GM23338 (cell line): ENCODE measurements around the gene GPA33. TPM values are rescaled to one million over a fixed set of nuclear protein-coding genes. Genes with fewer than 3 reads are reported as not detected.

Source experiments
- ATAC-seq: fragments of 200-7000 bp; cut with Tn5 transposase; 3 replicates; pipeline ENCODE4 v1.9.1; 2020
- DNase-seq: peaks from one replicate; pipeline ENCODE4 v3.0.0-alpha.2; 2015; ENCODE audit warnings: low spot score
- H2AFZ ChIP-seq: fragments of 200-600 bp; sonication (generic); 2 replicates; pipeline ENCODE4 v1.8.0; 2016; ENCODE audit warnings: antibody characterized with exemption, mild to moderate bottlenecking, moderate library complexity
- H3F3A ChIP-seq: fragments of 200-600 bp; sonication (generic); replicated peaks from 2 replicates; pipeline ENCODE4 v1.8.0; 2017; ENCODE audit warnings: antibody characterized with exemption, mixed run types, low read depth
- H3K27ac ChIP-seq: fragments of 200-600 bp; sonication (generic); 2 replicates; pipeline ENCODE4 v1.6.1; 2016; ENCODE audit warnings: low read depth
- H3K27me3 ChIP-seq: fragments of 200-600 bp; sonication (generic); 2 replicates; pipeline ENCODE4 v1.8.0; 2016; ENCODE audit warnings: mild to moderate bottlenecking, mixed run types, moderate library complexity; ENCODE audit not compliant: insufficient read depth
- H3K36me3 ChIP-seq: fragments of 200-600 bp; sonication (generic); 2 replicates; pipeline ENCODE4 v1.8.0; 2016; ENCODE audit warnings: mild to moderate bottlenecking; ENCODE audit not compliant: insufficient read depth
- H3K4me1 ChIP-seq: fragments of 200-600 bp; sonication (generic); 2 replicates; pipeline ENCODE4 v1.8.0; 2016; ENCODE audit warnings: mild to moderate bottlenecking, moderate library complexity; ENCODE audit not compliant: insufficient read depth
- H3K4me2 ChIP-seq: fragments of 200-600 bp; sonication (generic); 2 replicates; pipeline ENCODE4 v1.7.1; 2017; ENCODE audit warnings: mixed run types
- H3K4me3 ChIP-seq: fragments of 200-600 bp; sonication (generic); 2 replicates; pipeline ENCODE4 v1.6.1; 2016; ENCODE audit warnings: mixed run types
- H3K79me2 ChIP-seq: fragments of 200-600 bp; sonication (generic); replicated peaks from 2 replicates; pipeline ENCODE4 v1.8.0; 2017; ENCODE audit warnings: mild to moderate bottlenecking; ENCODE audit not compliant: insufficient read depth
- H3K9me2 ChIP-seq: fragments of 200-600 bp; sonication (generic); 2 replicates; pipeline ENCODE4 v1.8.0; 2017; ENCODE audit not compliant: insufficient read depth
- H4K20me1 ChIP-seq: fragments of 200-600 bp; sonication (generic); replicated peaks from 2 replicates; pipeline ENCODE4 v1.8.0; 2017; ENCODE audit warnings: mild to moderate bottlenecking; ENCODE audit not compliant: insufficient read depth
- H3K27ac Mint-ChIP-seq: 2 replicates; pipeline ENCODE4 v1.8.0; 2020; ENCODE audit warnings: inconsistent platforms, mild to moderate bottlenecking, moderate library complexity, mixed read lengths
- H3K27me3 Mint-ChIP-seq: 3 replicates; pipeline ENCODE4 v1.8.0; 2022; ENCODE audit warnings: low read depth, mild to moderate bottlenecking, moderate library complexity, mixed read lengths, inconsistent platforms; ENCODE audit not compliant: insufficient read depth, poor library complexity
- H3K36me3 Mint-ChIP-seq: 3 replicates; pipeline ENCODE4 v1.8.0; 2021; ENCODE audit warnings: low read depth, mild to moderate bottlenecking, inconsistent platforms, moderate library complexity, mixed read lengths
- H3K4me1 Mint-ChIP-seq: 3 replicates; pipeline ENCODE4 v1.8.0; 2020; ENCODE audit warnings: mild to moderate bottlenecking, inconsistent platforms, mixed read lengths
- H3K4me3 Mint-ChIP-seq: 3 replicates; pipeline ENCODE4 v1.8.0; 2021; ENCODE audit warnings: moderate library complexity, mild to moderate bottlenecking, inconsistent platforms, mixed read lengths
- H3K9me3 Mint-ChIP-seq: 3 replicates; pipeline ENCODE4 v1.8.0; 2020; ENCODE audit warnings: moderate library complexity, mild to moderate bottlenecking, inconsistent platforms, mixed read lengths
- EZH2 ChIP-seq: fragments of 200-600 bp; sonication (generic); IDR thresholded peaks from one replicate; pipeline ENCODE4 v1.8.0; 2017; ENCODE audit warnings: antibody characterized with exemption, mild to moderate bottlenecking, low read depth; ENCODE audit not compliant: unreplicated experiment
- EZH2phosphoT487 ChIP-seq: fragments of 200-600 bp; sonication (generic); IDR thresholded peaks from one replicate; pipeline ENCODE4 v1.8.1; 2018; ENCODE audit warnings: antibody characterized with exemption; ENCODE audit not compliant: unreplicated experiment
- JUNB ChIP-seq: IDR thresholded peaks from one replicate; pipeline ENCODE4 v1.6.1; 2016; ENCODE audit warnings: antibody characterized with exemption; ENCODE audit not compliant: unreplicated experiment
- NANOG ChIP-seq: IDR thresholded peaks from 2 replicates; pipeline ENCODE4 v1.6.1; 2016; ENCODE audit warnings: antibody characterized with exemption, borderline replicate concordance
- ZNF114 ChIP-seq: fragments of 250-450 bp; sonication (Bioruptor Pico); IDR thresholded peaks from 2 replicates; pipeline ENCODE4 v1.5.0; 2020; ENCODE audit warnings: mild to moderate bottlenecking, moderate library complexity
- ZNF331 ChIP-seq: fragments of 250-450 bp; sonication (Bioruptor Pico); IDR thresholded peaks from 2 replicates; pipeline ENCODE4 v1.5.0; 2020; ENCODE audit warnings: low read depth, mild to moderate bottlenecking, moderate library complexity
- polyA plus RNA-seq: library from polyadenylated mRNA; unstranded; fragments of >200 nt; fragmentation: Nextera tagmentation; extraction: Ambion mirVana; gene quantifications from 2 replicates; pipeline ENCODE4 v1.2.1, GENCODE V29; 2016
- total RNA-seq: library from RNA; depleted of rRNA; stranded (reverse); fragments of >200 nt; shearing (Covaris generic); gene quantifications from 2 replicates; pipeline ENCODE4 v1.2.3, GENCODE V29; 2014
- TF ChIP-seq, protein P1 (sequence below): IDR thresholded peaks from 2 replicates; pipeline ENCODE4 v1.6.1; 2016; ENCODE audit warnings: antibody characterized with exemption
- TF ChIP-seq, protein P2 (sequence below): IDR thresholded peaks from one replicate; pipeline ENCODE4 v1.6.1; 2018; ENCODE audit warnings: antibody characterized with exemption; ENCODE audit not compliant: unreplicated experiment
- TF ChIP-seq, protein P3 (sequence below), 2 experiments: fragments of 200-600 bp in 1 of 2; sonication (generic) in 1 of 2; conservative IDR thresholded peaks; 2 replicates each; pipeline versions ENCODE4 v1.5.1 to v1.6.1; 2016 to 2017; ENCODE audit warnings: antibody characterized with exemption in 2 of 2, low read depth in 2 of 2, mild to moderate bottlenecking in 2 of 2, moderate library complexity in 1 of 2

Gene GPA33
- total and polyA plus RNA-seq, 2 experiments from 2014 or later: 0.10 to 0.28 TPM

DNA sequence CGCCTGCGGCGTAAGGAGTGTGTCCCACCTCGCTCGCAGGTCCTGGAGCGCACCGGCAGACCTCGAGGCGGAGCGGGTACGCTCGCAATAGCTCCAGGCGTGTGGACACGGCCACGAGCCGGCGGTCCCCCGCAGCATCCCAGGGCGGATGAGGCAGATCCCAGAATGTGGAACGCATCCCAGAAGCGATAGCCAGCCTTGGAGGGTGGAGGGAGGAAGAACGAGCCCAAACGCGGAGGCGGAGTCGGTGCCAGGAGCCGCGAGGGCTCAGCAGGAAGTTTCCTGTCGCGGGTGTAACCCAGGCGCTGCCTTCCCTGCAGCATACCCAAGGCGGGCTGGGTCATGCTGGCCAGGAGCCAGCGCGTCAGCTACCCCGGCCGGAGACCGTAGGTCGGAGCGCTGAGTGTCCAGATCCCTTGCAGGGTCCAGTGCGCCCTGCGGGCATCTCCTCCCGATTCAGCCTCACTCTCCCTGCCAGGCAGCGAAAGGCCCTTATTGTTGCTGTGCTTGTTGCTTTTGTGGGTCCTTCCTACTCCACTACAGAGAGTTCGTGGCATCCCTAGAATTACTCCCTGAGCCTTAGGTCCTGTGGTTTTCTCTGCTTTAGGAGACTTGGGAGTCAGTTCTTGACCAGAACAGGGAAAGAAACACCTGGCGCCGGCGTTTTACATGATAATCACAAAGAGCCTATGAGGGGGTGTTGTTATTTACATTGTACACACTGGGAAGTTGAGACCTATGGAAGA lies 31.4 kb upstream of the GPA33 start:
- H3K27me3 Mint-ChIP-seq: peaks cover 13% of the 10 kb centered on the region
- peak overlapping the region; percentile 79 for H3K4me2 ChIP-seq
- peak overlapping the region; percentile 78 for H2AFZ ChIP-seq
- peaks cover 33% of the 10 kb centered on the region for H3K4me1 Mint-ChIP-seq
- H3K9me2 ChIP-seq: no peaks in the 10 kb centered on the region
- H3K4me1 ChIP-seq: peaks cover 30% of the 10 kb centered on the region
- H3K79me2 ChIP-seq: no peaks in the 10 kb centered on the region
- peak overlapping the region; percentile 58 for H3K4me3 ChIP-seq
- TF ChIP-seq ZNF114 (no peak), NANOG (no peak), EZH2phosphoT487 (no peak), ZNF331 (CRISPR knock-in tag) (peak; percentile 71), EZH2 (no peak), JUNB (no peak)
- TF ChIP-seq, protein P1, sequence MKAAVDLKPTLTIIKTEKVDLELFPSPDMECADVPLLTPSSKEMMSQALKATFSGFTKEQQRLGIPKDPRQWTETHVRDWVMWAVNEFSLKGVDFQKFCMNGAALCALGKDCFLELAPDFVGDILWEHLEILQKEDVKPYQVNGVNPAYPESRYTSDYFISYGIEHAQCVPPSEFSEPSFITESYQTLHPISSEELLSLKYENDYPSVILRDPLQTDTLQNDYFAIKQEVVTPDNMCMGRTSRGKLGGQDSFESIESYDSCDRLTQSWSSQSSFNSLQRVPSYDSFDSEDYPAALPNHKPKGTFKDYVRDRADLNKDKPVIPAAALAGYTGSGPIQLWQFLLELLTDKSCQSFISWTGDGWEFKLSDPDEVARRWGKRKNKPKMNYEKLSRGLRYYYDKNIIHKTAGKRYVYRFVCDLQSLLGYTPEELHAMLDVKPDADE: no peak
- H3K36me3 ChIP-seq: no peaks in the 10 kb centered on the region
- H3F3A ChIP-seq: peaks cover 10% of the 10 kb centered on the region
- H3K27ac ChIP-seq: peak overlapping the region; percentile 62; the same call in 1 of the 2 replicates
- no peaks in the 10 kb centered on the region for H3K9me3 Mint-ChIP-seq
- H4K20me1 ChIP-seq: no peaks in the 10 kb centered on the region
- DNase-seq (peak; percentile 73), ATAC-seq (peak; percentile 79)
- H3K27ac Mint-ChIP-seq: peak overlapping the region; percentile 70; the same call in 1 of the 2 replicates
- H3K4me3 Mint-ChIP-seq: peak overlapping the region; percentile 82
- H3K27me3 ChIP-seq: no peaks in the 10 kb centered on the region
- no peaks in the 10 kb centered on the region; the same call in 2 of the 3 replicates for H3K36me3 Mint-ChIP-seq

DNA sequence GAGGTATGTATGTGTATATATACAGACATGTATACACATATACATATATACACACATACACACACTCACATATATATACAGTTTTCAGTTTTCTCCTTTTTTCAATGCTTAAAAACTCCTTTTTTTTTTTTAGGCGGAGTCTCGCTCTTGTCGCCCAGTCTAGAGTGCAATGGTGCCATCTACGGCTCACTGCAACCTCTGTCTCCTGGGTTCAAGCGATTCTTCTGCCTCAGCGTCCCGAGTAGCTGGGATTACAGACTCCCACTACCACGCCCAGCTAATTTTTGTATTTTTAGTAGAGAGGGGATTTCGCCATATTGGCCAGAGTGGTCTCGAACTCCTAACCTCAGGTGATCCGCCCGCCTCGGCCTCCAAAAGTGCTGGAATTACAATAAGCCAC lies 30.7 kb upstream of the GPA33 start:
- no peak for ATAC-seq
- no peaks in the 10 kb centered on the region for H3K79me2 ChIP-seq
- H3K27me3 ChIP-seq: no peaks in the 10 kb centered on the region
- Mint-ChIP-seq H3K36me3 (no peaks in the 10 kb centered on the region; the same call in 2 of the 3 replicates), H3K27me3 (peaks cover 12% of the 10 kb centered on the region), H3K27ac (no peak overlapping the region), H3K4me1 (peaks cover 37% of the 10 kb centered on the region), H3K9me3 (no peaks in the 10 kb centered on the region), H3K4me3 (peak overlapping the region; percentile 82)
- peak overlapping the region; percentile 79 for H3K4me2 ChIP-seq
- H4K20me1 ChIP-seq: no peaks in the 10 kb centered on the region
- H3K4me1 ChIP-seq: peaks cover 36% of the 10 kb centered on the region
- no peak for DNase-seq
- H3K36me3 ChIP-seq: no peaks in the 10 kb centered on the region
- TF ChIP-seq, protein P2, sequence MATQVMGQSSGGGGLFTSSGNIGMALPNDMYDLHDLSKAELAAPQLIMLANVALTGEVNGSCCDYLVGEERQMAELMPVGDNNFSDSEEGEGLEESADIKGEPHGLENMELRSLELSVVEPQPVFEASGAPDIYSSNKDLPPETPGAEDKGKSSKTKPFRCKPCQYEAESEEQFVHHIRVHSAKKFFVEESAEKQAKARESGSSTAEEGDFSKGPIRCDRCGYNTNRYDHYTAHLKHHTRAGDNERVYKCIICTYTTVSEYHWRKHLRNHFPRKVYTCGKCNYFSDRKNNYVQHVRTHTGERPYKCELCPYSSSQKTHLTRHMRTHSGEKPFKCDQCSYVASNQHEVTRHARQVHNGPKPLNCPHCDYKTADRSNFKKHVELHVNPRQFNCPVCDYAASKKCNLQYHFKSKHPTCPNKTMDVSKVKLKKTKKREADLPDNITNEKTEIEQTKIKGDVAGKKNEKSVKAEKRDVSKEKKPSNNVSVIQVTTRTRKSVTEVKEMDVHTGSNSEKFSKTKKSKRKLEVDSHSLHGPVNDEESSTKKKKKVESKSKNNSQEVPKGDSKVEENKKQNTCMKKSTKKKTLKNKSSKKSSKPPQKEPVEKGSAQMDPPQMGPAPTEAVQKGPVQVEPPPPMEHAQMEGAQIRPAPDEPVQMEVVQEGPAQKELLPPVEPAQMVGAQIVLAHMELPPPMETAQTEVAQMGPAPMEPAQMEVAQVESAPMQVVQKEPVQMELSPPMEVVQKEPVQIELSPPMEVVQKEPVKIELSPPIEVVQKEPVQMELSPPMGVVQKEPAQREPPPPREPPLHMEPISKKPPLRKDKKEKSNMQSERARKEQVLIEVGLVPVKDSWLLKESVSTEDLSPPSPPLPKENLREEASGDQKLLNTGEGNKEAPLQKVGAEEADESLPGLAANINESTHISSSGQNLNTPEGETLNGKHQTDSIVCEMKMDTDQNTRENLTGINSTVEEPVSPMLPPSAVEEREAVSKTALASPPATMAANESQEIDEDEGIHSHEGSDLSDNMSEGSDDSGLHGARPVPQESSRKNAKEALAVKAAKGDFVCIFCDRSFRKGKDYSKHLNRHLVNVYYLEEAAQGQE: no peak
- TF ChIP-seq, protein P3, sequence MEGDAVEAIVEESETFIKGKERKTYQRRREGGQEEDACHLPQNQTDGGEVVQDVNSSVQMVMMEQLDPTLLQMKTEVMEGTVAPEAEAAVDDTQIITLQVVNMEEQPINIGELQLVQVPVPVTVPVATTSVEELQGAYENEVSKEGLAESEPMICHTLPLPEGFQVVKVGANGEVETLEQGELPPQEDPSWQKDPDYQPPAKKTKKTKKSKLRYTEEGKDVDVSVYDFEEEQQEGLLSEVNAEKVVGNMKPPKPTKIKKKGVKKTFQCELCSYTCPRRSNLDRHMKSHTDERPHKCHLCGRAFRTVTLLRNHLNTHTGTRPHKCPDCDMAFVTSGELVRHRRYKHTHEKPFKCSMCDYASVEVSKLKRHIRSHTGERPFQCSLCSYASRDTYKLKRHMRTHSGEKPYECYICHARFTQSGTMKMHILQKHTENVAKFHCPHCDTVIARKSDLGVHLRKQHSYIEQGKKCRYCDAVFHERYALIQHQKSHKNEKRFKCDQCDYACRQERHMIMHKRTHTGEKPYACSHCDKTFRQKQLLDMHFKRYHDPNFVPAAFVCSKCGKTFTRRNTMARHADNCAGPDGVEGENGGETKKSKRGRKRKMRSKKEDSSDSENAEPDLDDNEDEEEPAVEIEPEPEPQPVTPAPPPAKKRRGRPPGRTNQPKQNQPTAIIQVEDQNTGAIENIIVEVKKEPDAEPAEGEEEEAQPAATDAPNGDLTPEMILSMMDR (conservative IDR thresholded peaks at IDR 0.05; ENCODE audit: low read depth in 2 of 2): peak in 1 of 2 experiments; percentile 40; a peak in 2 of 4 replicates
- peak; percentile 25 for TF ChIP-seq EZH2
- peak overlapping the region; percentile 58 for H3K4me3 ChIP-seq
- no peak overlapping the region for H3K27ac ChIP-seq
- peak overlapping the region; percentile 78 for H2AFZ ChIP-seq
- H3F3A ChIP-seq: peaks cover 10% of the 10 kb centered on the region
- no peaks in the 10 kb centered on the region for H3K9me2 ChIP-seq
